GM19468 (cell line): ENCODE results near the gene SLC16A7.
"Not testable (repeated sequence)": the region's sequence is repeated elsewhere in the genome, so short reads cannot be mapped to it uniquely, and the experiment has no call there.

ENCODE experiments used
- ATAC-seq: cut with Tn5 transposase; IDR thresholded peaks from one replicate; pipeline ENCODE4 v1.9.1; 2021; ENCODE audit warnings: mild to moderate bottlenecking, moderate library complexity, moderate number of reproducible peaks; ENCODE audit not compliant: unreplicated experiment; ENCODE audit errors: extremely low read depth

The SLC16A7 gene

GRCh38 chr12:59723520-59723919, 127.7 kb downstream of the SLC16A7 start:
- no peak for ATAC-seq

GRCh38 chr12:59724011-59724695, 128.3 kb downstream of the SLC16A7 start:
- no peak for ATAC-seq

- no peak for ATAC-seq
Measured at GRCh38 chr12:59733200-59733599, 137.4 kb downstream of the SLC16A7 start.

- ATAC-seq: no peak
Measured at GRCh38 chr12:59734371-59734770, 138.5 kb downstream of the SLC16A7 start.

- no peak for ATAC-seq
Measured at GRCh38 chr12:59735231-59735630, 139.4 kb downstream of the SLC16A7 start.

- no peak for ATAC-seq
Measured at GRCh38 chr12:59736359-59736758, 140.5 kb downstream of the SLC16A7 start.

GRCh38 chr12:59736786-59737185, 141.0 kb downstream of the SLC16A7 start:
- no peak for ATAC-seq

GRCh38 chr12:59737725-59738463, 142.1 kb downstream of the SLC16A7 start:
- no peak for ATAC-seq

GRCh38 chr12:59742841-59743240, 147.0 kb downstream of the SLC16A7 start:
- ATAC-seq: no peak

GRCh38 chr12:59744564-59744963, 148.7 kb downstream of the SLC16A7 start:
- no peak for ATAC-seq

GRCh38 chr12:59751091-59751490, 155.3 kb downstream of the SLC16A7 start:
- ATAC-seq: not testable (repeated sequence)

GRCh38 chr12:59761542-59761941, 165.7 kb downstream of the SLC16A7 start:
- no peak for ATAC-seq

- ATAC-seq: no peak
Measured at GRCh38 chr12:59763835-59764234, 168.0 kb downstream of the SLC16A7 start.

GRCh38 chr12:59768031-59768430, 172.2 kb downstream of the SLC16A7 start:
- no peak for ATAC-seq

GRCh38 chr12:59780605-59781135, 184.8 kb downstream of the SLC16A7 start:
- no peak for ATAC-seq

GRCh38 chr12:59787610-59788009, 191.8 kb downstream of the SLC16A7 start:
- no peak for ATAC-seq

GRCh38 chr12:59792647-59793046, 196.8 kb downstream of the SLC16A7 start:
- no peak for ATAC-seq

GRCh38 chr12:59803735-59804134, 207.9 kb downstream of the SLC16A7 start:
- no peak for ATAC-seq

- ATAC-seq: peak; percentile 39
Measured at GRCh38 chr12:59808317-59808910, 212.6 kb downstream of the SLC16A7 start.

GRCh38 chr12:59811991-59812390, 216.2 kb downstream of the SLC16A7 start:
- no peak for ATAC-seq

GRCh38 chr12:59812716-59813115, 216.9 kb downstream of the SLC16A7 start:
- ATAC-seq: no peak
